Measurements from ENCODE around the gene CEND1.

CEND1 gene

DNA sequence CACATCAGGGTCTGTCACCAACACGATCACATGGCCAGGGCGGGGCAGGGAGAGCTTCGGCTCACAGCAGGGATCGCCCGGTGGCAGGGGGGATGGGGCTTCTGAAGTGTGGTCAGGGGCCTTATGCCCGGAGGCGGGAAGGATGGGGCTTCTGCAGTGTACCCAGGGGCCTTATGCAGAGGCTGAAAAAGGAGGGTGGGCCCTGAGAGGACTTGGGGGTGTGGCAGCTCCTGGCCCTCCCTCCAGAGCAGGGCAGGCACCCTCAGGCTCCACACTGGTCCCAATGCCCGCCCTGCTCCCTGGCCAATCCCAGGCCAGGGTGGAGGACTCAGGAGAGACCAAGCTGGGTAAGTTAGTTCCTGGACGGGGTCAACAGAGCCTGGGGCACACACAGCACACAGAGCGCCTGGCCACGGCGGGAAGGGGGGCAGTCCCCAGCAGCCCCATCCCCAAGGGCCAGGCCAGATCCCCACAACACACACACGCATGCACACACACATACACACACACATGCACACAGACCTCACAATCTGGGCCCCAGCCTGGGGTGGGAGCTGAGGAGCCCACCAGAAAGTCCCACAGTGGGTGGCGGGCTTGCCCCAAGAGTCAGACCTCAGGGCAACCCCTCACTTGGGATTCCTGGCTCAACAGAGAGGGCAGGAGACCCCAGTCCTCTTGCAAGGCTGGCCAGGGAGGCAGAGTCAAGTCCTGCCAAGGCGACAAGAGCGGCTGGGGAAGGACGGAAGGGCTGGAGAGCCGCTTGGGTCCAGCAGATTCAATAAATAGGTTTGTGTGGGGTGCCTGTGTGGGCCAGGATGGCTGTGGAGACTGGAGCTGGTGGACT lies 1.1 kb upstream of the CEND1 start:
- H3K4me3 ChIP-seq (ENCODE audit: low read length), result no peak overlapping the region
- no peak for TF ChIP-seq ZNF274 (IDR thresholded peaks at IDR 0.05; ENCODE audit: low read depth, low read length)

GRCh38 chr11:788953-789940 lies 643 bp downstream of the CEND1 start:
- no peak for TF ChIP-seq ZNF274 (IDR thresholded peaks at IDR 0.05; ENCODE audit: low read depth, low read length)
- H3K4me3 ChIP-seq (ENCODE audit: low read length), result peak overlapping the region; percentile 10; the same call in 1 of the 2 replicates

DNA sequence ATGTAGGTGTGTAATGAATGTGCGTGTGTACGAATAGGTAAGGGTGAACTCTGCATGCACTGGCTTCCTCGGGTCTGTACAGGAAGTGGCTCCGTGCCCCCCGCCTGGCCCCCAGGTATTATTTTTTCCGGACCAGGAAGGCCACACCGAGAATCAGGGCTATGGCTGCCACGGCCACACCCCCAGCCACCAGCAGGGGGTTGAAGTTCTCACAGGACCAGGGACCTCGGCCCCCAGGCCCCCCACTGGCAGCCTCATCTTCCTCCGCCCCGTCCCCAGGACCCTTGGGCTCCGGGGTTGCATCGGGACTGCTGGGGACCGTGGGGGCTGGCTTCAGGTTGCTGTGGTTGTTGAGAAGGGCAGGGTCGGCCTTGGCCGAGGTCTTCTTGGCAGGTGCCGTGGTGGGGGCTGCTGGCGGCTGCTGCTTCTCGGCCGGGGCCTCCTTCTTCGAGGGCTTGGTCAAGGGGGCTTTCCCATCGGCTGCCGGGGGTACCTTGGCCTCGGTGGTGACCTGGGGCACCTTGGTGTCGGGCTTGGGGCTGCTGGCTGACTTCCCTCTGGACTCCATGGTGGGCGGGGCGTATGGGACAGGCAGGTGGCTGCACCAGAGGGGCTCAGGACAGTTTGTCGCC lies 1.8 kb downstream of the CEND1 start:
- no peak for TF ChIP-seq ZNF274 (IDR thresholded peaks at IDR 0.05; ENCODE audit: low read depth, low read length)

DNA sequence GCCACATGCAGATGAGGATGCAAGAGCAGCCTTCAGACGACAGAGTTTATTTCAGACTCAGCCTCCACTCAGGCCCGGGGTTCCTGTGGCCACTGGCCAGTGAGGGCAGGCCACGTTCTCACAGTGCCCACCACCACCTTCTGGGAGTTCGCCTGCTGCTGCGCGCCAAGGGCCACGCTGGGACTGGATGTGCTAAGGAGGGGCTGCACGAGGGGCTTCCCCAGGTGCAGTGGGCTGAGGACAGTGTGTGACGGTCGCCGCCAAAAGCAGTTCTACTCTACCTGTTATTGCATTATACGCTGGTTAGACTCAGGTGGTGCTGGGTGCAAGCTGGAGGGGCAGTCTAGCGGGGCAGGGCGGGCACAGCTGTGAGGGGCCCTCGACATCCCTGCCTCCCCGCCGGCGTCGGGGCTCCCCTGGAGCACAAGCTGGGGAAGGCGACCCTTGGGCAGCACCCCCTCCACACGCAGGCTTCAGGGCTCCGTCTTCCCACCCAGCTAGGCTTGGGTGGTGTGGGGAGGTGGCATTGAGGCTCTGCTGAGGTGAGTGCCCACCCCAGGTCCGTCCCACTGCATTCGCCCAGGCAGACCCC lies 2.7 kb downstream of the CEND1 start:
- H3K4me3 ChIP-seq (ENCODE audit: low read length), result no peak overlapping the region
- TF ChIP-seq ZNF274 (IDR thresholded peaks at IDR 0.05; ENCODE audit: low read depth, low read length), result no peak

More for the DNA sequence above, 1.8 kb downstream of the CEND1 start:
- no peak overlapping the region for H3K4me3 ChIP-seq (ENCODE audit: low read length)

DNA sequence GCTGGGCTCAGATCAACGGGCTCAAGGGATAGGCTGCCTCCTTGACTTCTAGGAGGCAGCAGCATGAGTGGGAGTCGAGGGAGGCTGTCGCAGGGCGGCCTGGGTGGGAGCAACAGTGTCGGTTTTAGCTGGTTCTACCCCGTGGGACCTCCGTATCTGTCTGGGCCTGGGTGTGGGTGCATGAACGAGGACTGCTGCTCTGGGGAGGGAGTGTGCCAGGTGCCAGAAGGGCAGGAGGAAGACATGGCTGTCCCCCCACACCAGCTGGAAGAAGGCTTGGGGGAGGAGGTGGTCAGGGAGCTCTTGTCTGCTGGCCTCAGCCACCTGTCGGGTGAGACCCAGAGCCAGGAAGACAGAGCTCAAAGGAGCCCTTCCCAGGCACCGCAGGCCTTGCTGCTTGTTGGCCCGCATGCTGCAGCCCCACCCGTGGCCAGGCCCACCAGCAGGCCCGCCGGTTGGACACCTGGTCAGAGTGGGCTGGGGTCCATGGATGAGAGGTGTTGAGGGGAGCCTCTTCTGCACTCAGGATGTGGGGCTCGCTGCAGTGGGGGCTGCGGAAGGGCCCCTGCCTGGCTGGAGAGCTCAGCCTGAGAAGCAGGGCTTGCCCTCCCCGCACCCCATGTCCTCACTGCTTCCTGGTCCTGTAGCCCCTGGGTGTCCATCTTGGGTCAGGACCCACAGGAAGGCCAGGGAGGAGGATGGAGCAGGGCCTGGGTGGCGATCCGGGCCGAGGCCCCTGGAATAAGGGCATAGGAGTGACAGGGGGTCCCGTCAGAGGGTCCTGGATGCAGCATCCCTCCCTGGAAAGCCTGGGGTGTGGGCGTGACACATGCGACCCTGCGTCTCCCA lies 3.4 kb downstream of the CEND1 start:
- H3K4me3 ChIP-seq (ENCODE audit: low read length), result no peak overlapping the region
- TF ChIP-seq ZNF274 (IDR thresholded peaks at IDR 0.05; ENCODE audit: low read depth, low read length), result no peak

DNA sequence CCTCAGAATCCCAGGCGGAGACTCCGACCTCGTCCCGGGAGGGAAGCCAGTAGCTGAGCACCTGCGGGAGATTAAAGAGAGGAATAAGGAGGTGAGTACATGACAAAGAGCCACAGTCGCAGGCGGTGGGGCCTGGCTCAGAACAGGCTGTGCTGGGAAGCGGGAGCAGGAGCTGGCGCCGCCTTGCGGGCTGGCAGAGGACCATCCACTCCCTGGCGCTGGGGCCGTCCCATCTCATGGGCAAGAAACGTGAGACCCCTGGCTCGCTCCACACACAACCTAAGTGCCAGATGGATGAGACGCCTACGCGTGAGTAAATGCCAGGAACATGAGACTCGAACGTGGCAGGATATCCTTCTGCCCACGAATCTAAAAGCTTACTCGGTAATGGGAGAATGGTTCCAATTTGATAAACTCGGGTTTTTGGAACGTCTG lies 6.3 kb downstream of the CEND1 start:
- TF ChIP-seq ZNF274 (IDR thresholded peaks at IDR 0.05; ENCODE audit: low read depth, low read length), result no peak
- no peak overlapping the region for H3K4me3 ChIP-seq (ENCODE audit: low read length)

DNA sequence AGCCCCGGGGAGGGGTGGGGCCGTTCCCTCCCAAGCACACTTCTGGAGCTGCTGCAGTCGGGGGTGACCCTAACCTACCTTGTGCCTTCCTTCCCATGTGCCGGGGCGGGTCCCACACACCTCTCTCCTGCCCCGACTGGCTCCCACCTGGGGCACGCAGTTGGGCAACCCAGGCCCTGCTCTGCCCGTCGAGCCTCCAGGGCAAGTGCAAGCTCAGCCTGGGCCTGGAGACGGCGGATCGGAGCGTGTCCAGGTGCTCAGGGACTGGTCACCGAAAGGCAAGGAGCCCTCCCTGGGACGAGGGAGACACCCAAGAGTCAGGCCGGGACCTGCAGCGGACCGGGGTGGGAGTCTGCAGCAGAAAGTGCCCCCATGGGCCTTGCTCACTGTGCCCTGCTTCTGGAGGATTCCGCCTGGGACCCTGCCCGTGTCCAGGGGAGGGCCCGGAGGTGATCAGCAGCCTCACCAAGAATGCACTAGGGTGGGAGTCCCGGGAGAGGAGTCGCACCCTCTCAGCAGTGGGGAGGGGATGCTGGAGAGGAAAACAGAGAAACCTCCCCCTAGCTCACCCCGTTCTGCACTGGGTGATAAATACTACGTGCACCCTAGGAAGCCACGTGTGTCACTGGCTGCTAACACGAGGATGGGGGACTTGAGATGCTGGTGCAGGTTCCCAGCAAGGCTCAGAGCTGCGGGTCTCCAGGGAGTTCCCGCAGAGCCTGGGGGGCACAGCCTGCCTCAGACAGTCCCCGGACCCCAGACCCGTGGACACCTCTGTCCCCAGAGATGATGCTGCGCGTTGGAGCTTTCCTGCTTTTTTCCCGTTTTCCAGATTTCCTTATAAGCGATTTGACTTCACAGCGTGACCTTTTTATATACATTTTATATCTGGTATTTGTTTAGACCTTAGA lies 7.4 kb downstream of the CEND1 start:
- TF ChIP-seq ZNF274 (IDR thresholded peaks at IDR 0.05; ENCODE audit: low read depth, low read length), result no peak
- H3K4me3 ChIP-seq (ENCODE audit: low read length), result no peak overlapping the region

GRCh38 chr11:779955-780532 lies 9.8 kb downstream of the CEND1 start:
- H3K4me3 ChIP-seq (ENCODE audit: low read length), result no peak overlapping the region
- no peak for TF ChIP-seq ZNF274 (IDR thresholded peaks at IDR 0.05; ENCODE audit: low read depth, low read length)

DNA sequence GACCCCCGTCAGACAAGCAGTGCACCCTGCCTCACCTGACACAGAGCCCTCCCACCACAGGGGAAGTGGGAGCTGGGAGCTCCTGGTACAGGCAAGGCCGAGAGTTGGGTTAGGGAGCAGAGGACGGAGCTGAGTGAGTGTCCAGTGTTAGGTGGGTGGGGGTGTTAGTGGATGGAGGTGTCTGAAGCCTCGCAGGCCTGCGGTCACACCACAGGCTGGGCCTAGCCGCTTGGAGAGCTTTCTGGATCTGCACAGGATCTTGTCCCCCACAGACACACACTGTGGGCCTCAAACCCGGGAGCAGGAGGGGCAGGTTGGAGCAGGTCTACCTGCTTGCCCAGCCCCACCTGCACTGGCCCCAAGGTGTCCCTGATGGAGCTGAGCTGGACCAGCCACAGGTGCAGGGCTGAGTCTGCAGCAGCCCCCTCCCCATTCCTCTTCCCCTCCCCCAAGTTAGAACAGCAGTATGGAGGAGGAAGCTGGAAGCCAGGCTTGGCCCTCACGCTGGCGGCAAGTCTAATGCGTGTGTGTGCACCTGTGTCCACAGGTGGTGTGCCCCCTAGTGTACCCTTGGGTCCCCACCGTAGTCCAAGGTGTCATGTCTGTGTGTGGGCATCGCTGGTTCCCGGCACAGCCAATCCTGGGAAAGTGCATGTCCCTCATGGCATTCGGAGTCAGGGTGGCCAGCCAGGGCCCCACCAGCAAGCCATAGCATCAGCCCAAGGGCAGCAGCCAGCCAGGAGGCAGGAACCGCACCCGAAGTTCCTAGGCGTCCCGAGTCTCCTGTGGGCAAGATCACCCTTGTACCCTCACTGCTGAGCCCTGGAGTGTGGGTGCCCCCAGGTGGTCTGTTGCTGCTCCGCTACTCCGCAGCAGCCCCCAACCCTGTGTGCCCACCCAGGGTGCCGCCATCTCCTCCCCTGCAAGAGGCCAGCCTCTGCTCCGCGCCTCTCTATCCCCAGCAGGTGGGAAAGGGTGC lies 10.6 kb downstream of the CEND1 start:
- TF ChIP-seq ZNF274 (IDR thresholded peaks at IDR 0.05; ENCODE audit: low read depth, low read length), result no peak

More for the DNA sequence above, 10.6 kb downstream of the CEND1 start:
- H3K4me3 ChIP-seq (ENCODE audit: low read length), result no peak overlapping the region

Measured in GM08714 (cell line).